HL-60 (cell line): ENCODE results near the gene NR2E3.

ENCODE experiments used
- GABPA ChIP-seq: IDR thresholded peaks from 2 replicates; pipeline ENCODE4 v1.6.1; 2012; ENCODE audit warnings: low read depth
- POLR2AphosphoS5 ChIP-seq: IDR thresholded peaks from 2 replicates; pipeline ENCODE4 v1.6.1; 2012; ENCODE audit warnings: low read depth

DNA sequence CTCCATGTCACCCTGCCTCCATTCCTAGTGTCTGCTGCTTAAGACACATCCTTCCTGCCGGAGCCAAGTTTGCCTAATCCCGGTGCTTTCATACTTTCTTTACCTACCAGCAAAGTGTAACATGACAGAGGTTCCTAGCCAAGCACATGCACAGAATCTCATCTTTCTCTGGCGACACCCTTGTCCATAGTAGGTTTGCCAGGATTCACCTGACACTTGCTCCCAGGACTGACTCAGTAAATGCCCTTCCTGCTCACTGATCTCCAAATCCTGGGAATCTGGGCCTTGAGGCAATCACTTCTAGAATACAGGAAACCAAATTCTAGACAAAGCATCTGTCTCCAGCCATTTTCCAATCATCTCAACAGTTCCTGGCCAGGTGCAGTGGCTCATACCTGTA lies 10.2 kb upstream of the NR2E3 start:
- TF ChIP-seq POLR2AphosphoS5: no peak
- no peak for TF ChIP-seq GABPA
